NCI-H187 treated with DMSO at 0.1 percent for 48 hours (cell line): ENCODE measurements around the gene NDUFB8.

Experiments
- DNase-seq: peaks from one replicate; lab custom pipeline; 2025; lab: John Stamatoyannopoulos, UW

NDUFB8 gene

GRCh38 chr10:100535715-100536353, 6.2 kb upstream of the NDUFB8 start, which contains the start of gene HIF1AN:
Gene HIF1AN, plus strand, starts transcription at chr10:100535943. Its CDS starts 16 bp downstream, at chr10:100535959.
- peak; percentile 40 for DNase-seq

GRCh38 chr10:100535338-100535714, 5.7 kb upstream of the NDUFB8 start:
- no peak for DNase-seq

DNA sequence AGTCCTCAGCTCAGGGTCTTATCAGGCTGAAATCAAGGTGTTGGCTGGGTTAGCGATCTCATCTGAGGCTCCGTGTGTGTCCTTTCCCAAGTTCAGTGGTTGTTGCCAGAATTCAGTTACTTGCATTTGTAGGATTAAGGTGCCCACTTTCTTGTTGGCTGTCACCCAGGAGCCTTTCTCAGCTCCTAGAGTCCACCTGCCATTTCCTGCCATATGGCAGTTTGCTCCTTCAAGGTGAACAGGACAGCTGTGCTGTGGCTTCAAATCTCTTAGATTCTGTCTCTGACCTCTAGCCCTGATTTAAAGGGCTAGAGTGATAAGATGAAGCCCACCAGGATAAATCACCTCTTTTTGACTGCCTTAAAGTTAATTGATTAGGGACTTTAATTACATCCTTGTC, 5.1 kb upstream of the NDUFB8 start:
- no peak for DNase-seq

GRCh38 chr10:100531761-100532160, 2.1 kb upstream of the NDUFB8 start:
- no peak for DNase-seq

DNA sequence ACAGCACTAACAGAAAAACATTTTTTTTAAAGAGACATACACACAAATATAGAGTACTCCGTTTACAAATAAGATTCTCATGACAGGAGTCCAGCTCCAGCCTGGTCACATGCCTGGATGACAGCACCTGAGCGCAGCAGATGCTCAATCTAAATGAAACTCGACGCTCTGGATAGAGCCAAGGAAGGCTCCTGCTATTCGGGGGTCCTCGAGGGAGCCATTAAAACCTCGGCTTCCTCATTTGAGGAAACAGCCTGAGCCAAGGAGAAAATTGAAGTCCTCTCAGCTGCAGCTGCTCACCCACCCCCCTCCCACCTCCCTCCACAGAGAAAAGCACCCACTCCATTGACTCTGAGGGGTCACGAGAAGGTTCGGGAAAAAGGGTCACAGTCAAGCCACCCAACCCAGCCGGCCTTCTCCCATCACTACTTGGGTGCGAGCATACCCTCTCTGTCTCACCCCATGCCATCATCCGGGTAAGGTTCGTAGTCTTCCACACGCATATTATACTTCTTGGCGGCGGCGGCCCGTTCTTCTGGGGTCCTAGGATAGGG, 673 bp downstream of the NDUFB8 start:
- no peak for DNase-seq

GRCh38 chr10:100528123-100528886, 1.4 kb downstream of the NDUFB8 start:
- no peak for DNase-seq

DNA sequence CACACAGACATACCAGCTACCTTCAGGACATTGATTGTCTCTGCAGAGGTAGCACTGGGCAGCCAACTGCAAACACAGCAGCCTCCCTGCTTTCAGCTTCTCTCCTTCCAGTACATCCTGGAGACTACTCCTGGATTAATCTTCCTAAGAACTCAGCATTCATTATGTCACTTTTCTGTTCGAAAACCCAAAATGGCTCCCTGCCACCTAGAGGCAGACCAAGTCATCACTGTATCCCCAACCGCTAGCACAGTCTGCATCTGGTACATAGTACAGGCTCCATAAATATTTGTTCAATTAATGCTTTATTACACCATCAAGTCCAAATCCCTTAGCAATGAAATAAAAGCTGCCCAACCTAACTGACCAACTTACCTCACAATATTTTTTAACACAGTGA, 5.0 kb downstream of the NDUFB8 start:
- DNase-seq: no peak

- DNase-seq: no peak
Measured at GRCh38 chr10:100524206-100524605, 5.5 kb downstream of the NDUFB8 start.

DNA sequence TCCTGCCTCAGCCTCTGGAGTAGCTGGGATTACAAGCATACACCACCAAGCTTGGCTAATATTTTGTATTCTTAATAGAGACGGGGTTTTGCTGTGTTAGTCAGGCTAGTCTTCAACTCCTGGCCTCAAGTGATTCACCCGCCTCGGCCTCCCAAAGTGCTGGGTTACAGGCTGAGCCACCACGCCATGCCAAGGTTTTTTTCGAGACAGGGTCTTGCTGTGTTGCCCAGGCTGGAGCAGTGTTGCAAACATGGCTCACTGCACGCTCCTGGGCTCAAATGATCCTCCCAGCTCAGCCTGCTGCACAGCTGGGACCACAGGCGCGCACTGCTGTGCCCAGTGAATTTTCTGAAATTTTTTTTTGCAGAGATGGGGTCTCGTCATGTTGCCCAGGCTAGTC, 6.7 kb downstream of the NDUFB8 start:
- no peak for DNase-seq

GRCh38 chr10:100522107-100522801, 7.4 kb downstream of the NDUFB8 start:
- DNase-seq: no peak

DNA sequence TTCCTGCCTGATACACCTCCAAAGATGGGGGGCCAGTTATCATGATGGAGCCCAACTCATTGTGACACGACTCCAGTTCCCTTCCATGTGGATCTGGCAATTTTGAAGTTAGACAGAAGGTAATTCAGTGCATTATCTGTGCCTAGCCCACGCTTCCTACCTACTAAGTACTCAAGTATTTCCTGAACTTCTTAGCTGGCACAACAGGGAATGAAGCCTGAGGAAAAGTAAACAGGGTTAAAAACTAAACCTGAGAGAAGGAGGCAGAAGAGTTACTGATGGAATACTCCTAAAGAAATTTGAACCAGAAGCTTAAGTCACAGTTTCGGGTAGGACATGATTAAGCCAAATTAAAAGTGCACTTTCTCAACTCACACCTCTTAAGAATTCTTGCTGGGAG, 8.9 kb downstream of the NDUFB8 start:
- DNase-seq: no peak

GRCh38 chr10:100519311-100520051, 10.2 kb downstream of the NDUFB8 start, which contains the start of gene SEC31B:
Gene SEC31B, minus strand, starts transcription at chr10:100519861. Its CDS starts 2,909 bp downstream, at chr10:100516952.
- no peak for DNase-seq

DNA sequence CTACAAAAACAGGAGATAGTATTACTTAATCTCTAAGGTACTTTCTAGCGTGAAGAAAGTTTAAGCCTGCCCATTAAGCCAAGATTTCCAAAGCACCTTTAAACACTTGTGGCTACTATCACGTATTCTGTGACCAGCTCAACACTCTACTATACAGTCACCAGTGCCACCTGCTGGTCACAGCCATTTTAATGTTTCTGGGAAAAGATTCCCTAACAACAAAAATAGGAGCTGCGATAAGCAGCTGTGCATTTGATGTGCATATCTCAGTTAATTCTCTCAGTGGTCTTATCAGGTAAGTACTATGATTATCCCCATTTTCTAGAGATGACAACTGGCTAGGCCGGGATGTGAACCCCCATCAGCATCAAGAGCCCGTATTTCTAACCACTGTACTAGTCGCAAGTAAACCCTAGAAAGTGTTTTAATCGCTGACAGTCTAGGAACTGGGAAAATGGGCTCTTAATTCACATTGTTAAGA, 10.9 kb downstream of the NDUFB8 start:
- DNase-seq: no peak

DNA sequence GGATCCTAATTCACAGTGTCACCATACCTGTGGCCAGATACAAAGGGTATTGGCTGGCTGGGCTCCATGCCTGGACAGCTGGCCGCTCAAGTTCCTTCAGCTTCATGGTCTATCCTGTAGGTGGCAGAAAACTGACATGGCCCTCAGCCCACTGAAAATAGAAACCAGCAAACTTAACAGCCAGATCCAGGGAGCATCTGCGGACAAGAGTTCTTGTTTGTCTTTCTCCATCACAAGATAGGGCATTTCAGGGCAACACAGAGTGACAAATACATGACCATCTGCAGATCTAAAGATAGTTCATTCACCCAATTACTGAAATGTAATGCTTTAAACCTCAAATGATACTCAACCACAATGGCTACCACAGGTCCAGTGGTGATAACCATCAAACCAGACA, 12.8 kb downstream of the NDUFB8 start:
- DNase-seq: no peak

DNA sequence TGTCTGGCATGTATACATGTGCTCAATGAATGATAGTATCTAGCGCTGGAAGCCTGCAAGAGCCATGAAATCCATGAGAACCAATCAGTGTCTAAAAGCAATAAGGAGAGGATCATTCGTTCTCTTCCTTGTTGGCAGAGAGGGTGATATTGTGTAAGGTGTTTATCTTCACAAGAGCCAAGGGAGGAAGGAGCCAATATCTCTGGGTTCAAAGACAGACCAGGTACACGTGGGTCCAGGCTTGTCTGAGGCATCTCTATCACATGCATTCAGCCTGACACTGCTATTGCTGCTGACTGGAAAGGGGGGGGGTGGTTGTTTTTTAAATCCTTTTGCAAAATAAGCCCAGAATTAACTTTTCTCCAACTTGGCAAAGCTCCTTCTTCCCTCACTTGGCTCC, 14.1 kb downstream of the NDUFB8 start:
- DNase-seq: no peak

- no peak for DNase-seq
Measured at GRCh38 chr10:100510533-100511308, 18.9 kb downstream of the NDUFB8 start.

DNA sequence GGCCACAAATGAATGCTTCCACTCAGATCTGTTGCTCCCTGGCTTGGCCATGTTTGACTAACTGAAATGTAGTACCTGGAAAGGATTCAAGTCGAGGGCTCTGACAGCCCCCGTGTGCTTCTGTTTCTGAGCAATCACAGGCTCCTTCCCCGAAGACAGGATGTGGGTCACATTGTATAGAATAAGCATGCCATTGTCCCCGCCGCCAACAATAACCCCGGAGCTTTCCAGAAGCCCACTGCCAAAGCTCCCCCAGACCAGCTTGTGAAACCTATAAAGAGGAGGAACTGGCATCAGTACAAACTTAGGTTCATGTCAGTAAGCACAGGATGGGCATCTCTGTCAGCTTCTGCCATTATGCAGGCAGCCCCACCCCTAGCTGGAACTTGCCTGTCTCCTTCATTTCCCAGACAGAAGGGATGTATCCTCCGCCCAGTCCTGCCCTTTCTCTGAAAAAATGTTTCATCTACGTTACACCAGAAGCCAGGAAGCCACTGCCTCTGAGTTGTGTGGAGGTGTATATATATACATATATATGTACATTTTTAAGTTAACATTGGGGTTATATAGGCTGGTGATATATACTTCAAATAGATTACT, 20.3 kb downstream of the NDUFB8 start:
- no peak for DNase-seq

- DNase-seq: no peak
Measured at GRCh38 chr10:100508691-100509150, 20.9 kb downstream of the NDUFB8 start.

- DNase-seq: no peak
Measured at GRCh38 chr10:100508266-100508665, 21.4 kb downstream of the NDUFB8 start.

DNA sequence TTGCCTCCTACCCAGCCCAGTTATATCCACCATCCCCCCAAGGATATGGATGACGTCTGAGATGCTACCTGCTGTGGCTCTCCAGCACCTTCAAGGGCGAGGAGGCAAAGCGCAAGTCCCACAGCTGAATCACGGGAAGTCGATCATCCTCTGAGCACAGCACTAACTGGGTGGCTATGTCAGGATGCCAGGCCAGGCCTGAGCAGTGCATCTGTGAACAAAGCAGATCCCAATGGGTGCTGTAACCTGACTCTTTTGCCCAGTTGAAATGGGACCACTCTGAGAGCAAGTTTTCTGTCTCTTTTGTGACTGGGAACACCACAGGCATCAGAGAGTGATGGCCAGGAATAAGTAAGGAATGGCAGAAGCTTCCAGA, 22.3 kb downstream of the NDUFB8 start:
- no peak for DNase-seq
